ENCODE measurements around the gene SPATC1L.

The SPATC1L gene

GRCh38 chr21:46131838-46132651, 52.2 kb downstream of the SPATC1L start:
- DNase-seq (ENCODE audit: low read depth): no peak

- no peak for DNase-seq (ENCODE audit: low read depth)
These were observed 52.7 kb downstream of the SPATC1L start for GRCh38 chr21:46131588-46131837.

DNA sequence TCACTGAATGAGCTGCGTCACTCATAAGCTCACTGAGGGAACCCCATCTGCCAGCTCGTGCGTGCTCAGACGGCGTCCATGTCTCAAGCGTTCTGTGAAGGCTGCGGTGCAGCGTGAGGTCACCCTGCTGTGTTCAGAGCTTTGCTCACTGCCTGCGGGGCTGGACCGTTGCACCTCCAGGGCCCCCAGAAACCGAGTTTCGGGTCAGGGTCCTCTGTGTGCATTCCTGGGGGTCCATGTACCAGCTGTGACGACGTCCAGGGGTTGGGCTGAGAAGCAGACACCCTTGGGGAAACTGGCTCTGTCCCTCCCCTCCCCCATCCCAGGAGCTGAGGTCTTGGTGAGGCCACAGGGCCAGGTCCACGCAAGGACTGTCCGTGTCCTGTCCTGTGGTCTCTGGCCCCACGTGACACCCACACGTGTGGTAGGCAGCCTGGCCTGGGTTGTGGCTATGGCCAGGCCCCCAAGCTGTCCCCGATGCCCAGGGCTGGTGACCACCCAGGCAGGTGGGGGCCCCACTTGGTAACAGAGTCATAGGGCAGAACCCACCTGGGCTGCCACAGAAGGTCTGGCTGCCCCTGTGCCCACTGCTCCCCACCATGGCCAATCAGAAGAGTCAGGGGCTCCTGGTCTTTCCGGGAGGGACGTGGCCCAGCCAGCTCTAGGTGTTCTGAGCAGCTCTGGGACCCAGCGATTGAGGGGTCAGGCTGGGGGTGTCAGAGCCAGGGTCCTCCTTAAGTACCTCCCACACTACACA, 53.2 kb downstream of the SPATC1L start:
- no peak for DNase-seq (ENCODE audit: low read depth)

DNA sequence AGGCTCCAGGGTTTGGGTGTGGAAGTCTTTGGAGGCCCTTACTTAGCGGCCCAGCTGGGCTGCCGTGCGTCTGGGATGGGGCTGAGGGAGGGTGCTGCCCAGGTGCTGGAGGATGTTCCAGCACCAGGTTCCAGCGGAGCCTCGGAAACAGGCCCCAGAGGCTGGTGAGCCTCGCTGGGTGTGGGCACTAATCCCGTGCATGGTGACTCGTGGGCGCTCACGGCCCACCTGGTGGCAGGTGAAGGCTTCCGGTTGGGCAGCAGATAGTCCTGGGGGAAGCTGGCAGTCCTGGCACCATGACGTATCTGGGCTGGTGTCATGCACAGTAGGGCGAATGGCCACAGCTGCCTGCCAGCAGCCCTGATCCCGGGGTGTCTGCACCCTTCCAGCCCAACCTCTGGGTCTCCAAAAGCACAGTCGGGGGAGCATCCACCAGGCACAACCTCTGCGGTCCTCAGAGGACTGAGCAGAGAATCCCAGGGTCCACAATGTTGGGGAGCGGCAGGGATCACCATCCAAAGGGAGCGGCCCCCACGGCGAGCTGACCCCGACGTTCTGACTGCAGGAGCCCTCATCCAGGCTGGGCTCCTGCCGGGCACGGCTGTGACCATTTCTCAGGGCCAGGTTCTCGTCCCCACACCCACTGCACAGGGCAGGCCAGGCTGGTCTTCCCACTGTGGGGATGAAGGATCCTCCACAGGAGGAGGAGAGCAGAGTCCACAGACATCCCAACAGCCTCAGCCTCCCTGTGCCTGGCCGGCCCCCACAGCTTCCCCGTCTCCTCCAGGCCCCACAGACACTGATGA, 54.2 kb downstream of the SPATC1L start:
- no peak for DNase-seq (ENCODE audit: low read depth)

GRCh38 chr21:46128933-46129571, 55.2 kb downstream of the SPATC1L start:
- DNase-seq (ENCODE audit: low read depth): no peak

GRCh38 chr21:46128106-46128932, 55.9 kb downstream of the SPATC1L start:
- no peak for DNase-seq (ENCODE audit: low read depth)

- no peak for DNase-seq (ENCODE audit: low read depth)
These were observed 56.8 kb downstream of the SPATC1L start for GRCh38 chr21:46127239-46128105.

DNA sequence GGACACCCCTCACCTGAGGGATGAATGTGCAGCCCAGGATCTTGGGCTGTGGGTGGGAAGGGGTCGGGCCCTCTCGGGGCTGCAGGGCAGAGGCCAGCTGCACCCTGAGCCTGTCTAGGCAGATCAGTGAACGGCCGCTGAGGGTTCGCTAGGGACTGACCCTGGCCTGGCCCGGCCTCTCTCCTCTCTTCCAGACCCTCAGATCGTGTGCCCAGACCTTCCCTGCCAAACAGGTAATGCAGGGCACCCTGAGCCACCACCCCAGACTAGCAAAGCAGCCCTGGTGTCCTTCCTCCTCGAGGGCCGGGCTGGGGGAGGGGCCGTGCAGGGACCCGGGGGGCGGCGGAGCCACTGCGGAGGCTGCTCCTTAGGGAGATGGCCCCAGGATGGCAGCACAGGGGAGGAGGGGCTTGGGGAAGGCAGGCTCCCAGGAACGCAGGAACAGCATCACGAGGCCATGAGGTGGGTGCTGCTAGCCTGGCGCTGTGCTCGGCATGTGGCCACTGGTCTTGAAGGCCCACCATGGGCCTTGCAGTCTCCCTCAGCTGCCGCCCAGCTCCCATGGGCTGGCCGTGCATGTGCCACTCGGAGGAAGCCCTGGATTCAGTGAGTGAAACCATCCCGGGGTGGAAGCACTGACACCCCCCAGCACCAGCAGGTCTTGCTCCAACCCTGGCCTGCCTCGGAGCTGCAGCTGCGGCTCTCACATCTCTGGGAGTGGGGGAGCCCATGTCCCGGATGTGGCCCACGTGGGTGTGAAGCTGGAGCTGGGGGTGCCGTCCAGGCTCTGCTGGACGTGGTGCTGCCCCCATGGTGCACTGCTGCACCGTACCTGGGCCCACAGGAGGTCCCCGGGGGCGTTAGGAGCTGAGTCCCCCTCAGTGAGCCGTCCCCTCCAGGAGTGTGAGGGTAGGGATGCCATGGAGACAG, 57.7 kb downstream of the SPATC1L start:
- DNase-seq (ENCODE audit: low read depth): no peak

GRCh38 chr21:46125846-46126301, 58.4 kb downstream of the SPATC1L start:
- DNase-seq (ENCODE audit: low read depth): no peak

DNA sequence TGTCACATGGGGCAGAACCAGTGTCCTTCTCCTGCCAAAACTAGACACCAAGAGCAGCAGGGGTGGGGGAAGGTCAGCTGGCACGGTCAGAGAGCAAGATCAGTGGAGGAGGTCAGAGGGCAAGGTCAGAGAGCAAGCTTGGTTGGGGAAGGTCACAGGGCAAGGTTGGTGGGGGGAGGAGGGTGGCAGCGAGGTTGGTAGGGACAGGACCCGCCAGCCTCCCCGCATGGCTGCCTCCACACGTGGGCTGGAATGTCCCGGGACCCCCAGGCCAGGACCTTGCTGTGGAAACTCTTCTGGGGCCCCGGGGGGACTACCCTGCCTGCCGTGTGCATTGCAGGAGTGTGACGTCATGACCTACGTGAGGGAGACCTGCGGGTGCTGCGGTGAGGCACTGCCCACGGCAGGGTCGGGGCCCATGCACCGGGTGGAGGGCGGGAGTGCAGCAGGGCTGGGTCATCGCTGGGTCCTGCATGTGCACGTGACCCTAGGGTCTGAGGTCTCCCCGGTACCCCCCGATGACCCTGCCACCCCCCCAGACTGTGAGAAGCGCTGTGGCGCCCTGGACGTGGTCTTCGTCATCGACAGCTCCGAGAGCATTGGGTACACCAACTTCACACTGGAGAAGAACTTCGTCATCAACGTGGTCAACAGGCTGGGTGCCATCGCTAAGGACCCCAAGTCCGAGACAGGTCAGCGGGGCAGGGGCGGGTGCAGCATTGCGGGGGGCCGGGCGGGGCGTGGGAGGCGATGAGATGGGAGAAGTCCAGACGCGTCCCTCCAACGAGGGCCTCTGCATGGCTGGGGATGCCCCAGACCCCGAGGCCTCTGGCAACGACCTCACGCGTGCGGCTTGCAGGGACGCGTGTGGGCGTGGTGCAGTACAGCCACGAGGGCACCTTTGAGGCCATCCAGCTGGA, 59.1 kb downstream of the SPATC1L start:
- no peak for DNase-seq (ENCODE audit: low read depth)

- no peak for DNase-seq (ENCODE audit: low read depth)
These were observed 60.0 kb downstream of the SPATC1L start for GRCh38 chr21:46124083-46124925.

- no peak for DNase-seq (ENCODE audit: low read depth)
These were observed 61.2 kb downstream of the SPATC1L start for GRCh38 chr21:46122758-46123683.

GRCh38 chr21:46122237-46122671, 62.0 kb downstream of the SPATC1L start:
- no peak for DNase-seq (ENCODE audit: low read depth)

DNA sequence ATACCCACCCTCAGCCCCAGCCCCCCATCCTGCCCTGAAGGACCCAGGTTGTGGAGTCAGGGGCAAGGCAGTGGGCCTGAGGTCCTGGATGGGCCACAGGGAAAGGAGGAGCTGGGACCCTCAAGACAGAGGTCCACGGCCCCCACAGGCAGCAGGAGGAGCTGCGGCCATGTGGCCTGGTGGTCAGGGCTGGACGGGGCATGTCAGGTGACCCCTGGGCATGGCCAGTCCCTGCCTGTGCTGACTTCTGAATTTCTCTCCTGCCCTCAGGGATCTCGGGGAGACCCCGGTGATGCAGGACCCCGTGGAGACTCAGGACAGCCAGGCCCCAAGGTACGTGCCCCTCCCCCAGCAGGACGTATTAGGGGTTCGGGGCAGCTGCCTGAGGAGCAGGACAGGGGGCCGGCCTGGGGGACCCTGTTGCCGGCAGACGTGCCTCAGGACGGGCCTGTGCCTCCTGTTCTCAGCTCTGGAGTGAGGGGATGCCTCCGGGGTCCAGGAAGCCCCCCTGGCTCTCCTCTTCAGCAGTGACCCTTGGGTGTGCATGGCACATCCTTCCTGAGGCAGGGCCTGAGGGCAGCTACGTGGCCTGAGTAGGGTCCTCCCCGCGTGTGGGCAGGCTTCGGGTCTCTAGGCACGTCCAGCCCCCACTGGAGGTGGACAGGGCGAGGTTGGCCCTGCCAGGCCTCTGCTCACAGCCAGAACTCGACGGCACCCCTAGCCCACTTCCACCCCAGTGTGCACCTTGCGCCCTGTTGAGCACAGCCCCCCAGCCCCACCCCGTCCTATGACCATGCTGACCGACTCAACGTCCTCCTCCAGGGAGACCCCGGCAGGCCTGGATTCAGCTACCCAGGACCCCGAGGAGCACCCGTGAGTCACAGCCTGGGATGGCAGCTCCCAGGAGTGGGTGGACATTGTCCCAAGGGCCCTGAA, 62.7 kb downstream of the SPATC1L start:
- no peak for DNase-seq (ENCODE audit: low read depth)

All from activated T-cell treated with anti-CD3 and anti-CD28 coated beads for 24 hours (primary cell).